Glutamatergic neuron (in vitro differentiated cells): ENCODE data around the gene PREP. TPM values are rescaled to one million over a fixed set of nuclear protein-coding genes. Genes with fewer than 3 reads are reported as not detected.

ENCODE experiments used
- DNase-seq: peaks from one replicate; pipeline ENCODE4 v3.0.0; 2022
- H3K27ac Mint-ChIP-seq: one replicate; pipeline ENCODE4 v1.8.0; 2020; ENCODE audit warnings: mild to moderate bottlenecking, mixed read lengths, inconsistent platforms; ENCODE audit not compliant: unreplicated experiment
- H3K27me3 Mint-ChIP-seq: one replicate; pipeline ENCODE4 v1.8.0; 2020; ENCODE audit warnings: mild to moderate bottlenecking, moderate library complexity, mixed read lengths, inconsistent platforms; ENCODE audit not compliant: unreplicated experiment
- H3K36me3 Mint-ChIP-seq: one replicate; pipeline ENCODE4 v1.8.0; 2020; ENCODE audit warnings: mild to moderate bottlenecking, mixed read lengths, inconsistent platforms; ENCODE audit not compliant: unreplicated experiment
- H3K4me1 Mint-ChIP-seq: one replicate; pipeline ENCODE4 v1.8.0; 2020; ENCODE audit warnings: mild to moderate bottlenecking, low read depth, mixed read lengths, inconsistent platforms; ENCODE audit not compliant: unreplicated experiment
- H3K4me3 Mint-ChIP-seq: one replicate; pipeline ENCODE4 v1.8.0; 2020; ENCODE audit warnings: mild to moderate bottlenecking, mixed read lengths, inconsistent platforms; ENCODE audit not compliant: unreplicated experiment
- H3K9me3 Mint-ChIP-seq: one replicate; pipeline ENCODE4 v1.8.0; 2020; ENCODE audit warnings: mild to moderate bottlenecking, moderate library complexity, mixed read lengths, inconsistent platforms; ENCODE audit not compliant: unreplicated experiment
- CTCF ChIP-seq: fragments of 200-600 bp; sonication (generic); IDR thresholded peaks from one replicate; pipeline ENCODE4 v1.5.0; 2021; ENCODE audit not compliant: partially characterized antibody, unreplicated experiment
- total RNA-seq: library from RNA; stranded (reverse); fragmentation: NEBNext Ultra II Directional; extraction: Animal tissue kit (Norgen Biotek cat#: 25700); gene quantifications from one replicate; pipeline ENCODE4 v1.2.1, GENCODE V29; 2021; ENCODE audit not compliant: unreplicated experiment

Gene PREP
- total RNA-seq, 1 donor from 2014 or later: 206 TPM

- Mint-ChIP-seq H3K27ac (no peak overlapping the region), H3K27me3 (no peaks in the 10 kb centered on the region), H3K9me3 (peaks cover 2% of the 10 kb centered on the region), H3K36me3 (no peaks in the 10 kb centered on the region), H3K4me3 (no peak overlapping the region), H3K4me1 (peaks cover 19% of the 10 kb centered on the region)
- DNase-seq: no peak
- no peak for TF ChIP-seq CTCF
Observed at GRCh38 chr6:105259913-105260889, 142.7 kb downstream of the PREP start.

GRCh38 chr6:105258816-105259215 is 144.1 kb downstream of the PREP start:
- Mint-ChIP-seq H3K4me3 (no peak overlapping the region), H3K27me3 (peaks cover 1% of the 10 kb centered on the region), H3K27ac (no peak overlapping the region), H3K4me1 (peaks cover 15% of the 10 kb centered on the region), H3K9me3 (peaks cover 2% of the 10 kb centered on the region), H3K36me3 (no peaks in the 10 kb centered on the region)
- DNase-seq: no peak
- TF ChIP-seq CTCF: no peak

GRCh38 chr6:105257340-105257739 is 145.5 kb downstream of the PREP start:
- DNase-seq: no peak
- Mint-ChIP-seq H3K27me3 (peaks cover 2% of the 10 kb centered on the region), H3K9me3 (peaks cover 2% of the 10 kb centered on the region), H3K4me3 (no peak overlapping the region), H3K36me3 (no peaks in the 10 kb centered on the region), H3K4me1 (peaks cover 15% of the 10 kb centered on the region), H3K27ac (no peak overlapping the region)
- no peak for TF ChIP-seq CTCF

GRCh38 chr6:105256619-105257018 is 146.3 kb downstream of the PREP start:
- Mint-ChIP-seq H3K4me3 (no peak overlapping the region), H3K9me3 (peaks cover 2% of the 10 kb centered on the region), H3K4me1 (peaks cover 13% of the 10 kb centered on the region), H3K27me3 (peaks cover 2% of the 10 kb centered on the region), H3K27ac (peak overlapping the region; percentile 15), H3K36me3 (no peaks in the 10 kb centered on the region)
- DNase-seq: no peak
- TF ChIP-seq CTCF: no peak

GRCh38 chr6:105253787-105254186 is 149.1 kb downstream of the PREP start:
- TF ChIP-seq CTCF: no peak
- Mint-ChIP-seq H3K36me3 (no peaks in the 10 kb centered on the region), H3K27ac (no peak overlapping the region), H3K4me3 (no peak overlapping the region), H3K27me3 (peaks cover 3% of the 10 kb centered on the region), H3K4me1 (peaks cover 9% of the 10 kb centered on the region), H3K9me3 (peaks cover 2% of the 10 kb centered on the region)
- no peak for DNase-seq
